Measurements from ENCODE around the gene OR10T2.

GRCh38 chr1:158422212-158422611 is 22.9 kb upstream of the OR10T2 start:
- TF ChIP-seq, protein P1, sequence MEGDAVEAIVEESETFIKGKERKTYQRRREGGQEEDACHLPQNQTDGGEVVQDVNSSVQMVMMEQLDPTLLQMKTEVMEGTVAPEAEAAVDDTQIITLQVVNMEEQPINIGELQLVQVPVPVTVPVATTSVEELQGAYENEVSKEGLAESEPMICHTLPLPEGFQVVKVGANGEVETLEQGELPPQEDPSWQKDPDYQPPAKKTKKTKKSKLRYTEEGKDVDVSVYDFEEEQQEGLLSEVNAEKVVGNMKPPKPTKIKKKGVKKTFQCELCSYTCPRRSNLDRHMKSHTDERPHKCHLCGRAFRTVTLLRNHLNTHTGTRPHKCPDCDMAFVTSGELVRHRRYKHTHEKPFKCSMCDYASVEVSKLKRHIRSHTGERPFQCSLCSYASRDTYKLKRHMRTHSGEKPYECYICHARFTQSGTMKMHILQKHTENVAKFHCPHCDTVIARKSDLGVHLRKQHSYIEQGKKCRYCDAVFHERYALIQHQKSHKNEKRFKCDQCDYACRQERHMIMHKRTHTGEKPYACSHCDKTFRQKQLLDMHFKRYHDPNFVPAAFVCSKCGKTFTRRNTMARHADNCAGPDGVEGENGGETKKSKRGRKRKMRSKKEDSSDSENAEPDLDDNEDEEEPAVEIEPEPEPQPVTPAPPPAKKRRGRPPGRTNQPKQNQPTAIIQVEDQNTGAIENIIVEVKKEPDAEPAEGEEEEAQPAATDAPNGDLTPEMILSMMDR (conservative IDR thresholded peaks at IDR 0.05; ENCODE audit: low read depth, low read length) = no peak
- TF ChIP-seq USF2 (IDR thresholded peaks at IDR 0.05; ENCODE audit: low read depth, low read length) (no peak), POLR2A (IDR thresholded peaks at IDR 0.05; ENCODE audit: low read depth, low read length) (no peak), RAD21 (IDR thresholded peaks at IDR 0.05; ENCODE audit: low read length) (no peak), MAZ (IDR thresholded peaks at IDR 0.05; ENCODE audit: borderline replicate concordance, low read depth, low read length) (no peak), SMC3 (IDR thresholded peaks at IDR 0.05; ENCODE audit: low read depth, low read length) (no peak), CEBPB (IDR thresholded peaks at IDR 0.05; ENCODE audit: low read depth, low read length) (no peak), MAFK (IDR thresholded peaks at IDR 0.05; ENCODE audit: low read depth, low read length) (no peak), BHLHE40 (IDR thresholded peaks at IDR 0.05; ENCODE audit: low read depth, low read length) (no peak), RFX5 (IDR thresholded peaks at IDR 0.05; ENCODE audit: low read depth, low read length) (no peak), FOS (IDR thresholded peaks at IDR 0.05; ENCODE audit: low read depth, low read length) (no peak), NFE2L2 (IDR thresholded peaks at IDR 0.05; ENCODE audit: low read depth, low read length) (no peak)
- TF ChIP-seq, protein P2, sequence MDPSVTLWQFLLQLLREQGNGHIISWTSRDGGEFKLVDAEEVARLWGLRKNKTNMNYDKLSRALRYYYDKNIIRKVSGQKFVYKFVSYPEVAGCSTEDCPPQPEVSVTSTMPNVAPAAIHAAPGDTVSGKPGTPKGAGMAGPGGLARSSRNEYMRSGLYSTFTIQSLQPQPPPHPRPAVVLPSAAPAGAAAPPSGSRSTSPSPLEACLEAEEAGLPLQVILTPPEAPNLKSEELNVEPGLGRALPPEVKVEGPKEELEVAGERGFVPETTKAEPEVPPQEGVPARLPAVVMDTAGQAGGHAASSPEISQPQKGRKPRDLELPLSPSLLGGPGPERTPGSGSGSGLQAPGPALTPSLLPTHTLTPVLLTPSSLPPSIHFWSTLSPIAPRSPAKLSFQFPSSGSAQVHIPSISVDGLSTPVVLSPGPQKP (IDR thresholded peaks at IDR 0.05; ENCODE audit: borderline replicate concordance, low read depth, low read length) = no peak

All from IMR-90 (cell line).